Neural cell (in vitro differentiated cells): Measurements from ENCODE around the gene IGFBPL1. TPM values are rescaled to one million over a fixed set of nuclear protein-coding genes. Genes with fewer than 3 reads are reported as not detected.

Source experiments
- H2AFZ ChIP-seq: fragments of 200-600, 300-800 bp; sonication (generic), shearing (Covaris generic); 2 replicates; pipeline ENCODE4 v1.6.0; 2014; ENCODE audit warnings: low read depth, mild to moderate bottlenecking, antibody characterized with exemption, low read length, moderate library complexity
- H3F3A ChIP-seq: fragments of 200-600 bp; shearing (Covaris generic); 2 replicates; pipeline ENCODE4 v1.6.1; 2016; ENCODE audit warnings: mild to moderate bottlenecking, moderate library complexity, mixed read lengths, antibody characterized with exemption, low read length; ENCODE audit not compliant: insufficient read depth, poor library complexity, severe bottlenecking
- H3K27ac ChIP-seq: fragments of 200-600, 300-800 bp; sonication (generic), shearing (Covaris generic); 2 replicates; pipeline ENCODE4 v1.5.1; 2014; ENCODE audit warnings: mild to moderate bottlenecking, low read length, moderate library complexity
- H3K27me3 ChIP-seq: fragments of 300-800, 200-600 bp; sonication (generic), shearing (Covaris generic); 2 replicates; pipeline ENCODE4 v1.6.0; 2014; ENCODE audit warnings: mild to moderate bottlenecking, low read depth, low read length, moderate library complexity; ENCODE audit not compliant: insufficient read depth
- H3K36me3 ChIP-seq: fragments of 300-800, 200-600 bp; sonication (generic), shearing (Covaris generic); 2 replicates; pipeline ENCODE4 v1.5.1; 2014; ENCODE audit warnings: mild to moderate bottlenecking, antibody characterized with exemption, low read length, moderate library complexity; ENCODE audit not compliant: insufficient read depth
- H3K4me2 ChIP-seq: fragments of 300-800, 200-600 bp; sonication (generic), shearing (Covaris generic); 2 replicates; pipeline ENCODE4 v1.6.0; 2014; ENCODE audit warnings: mild to moderate bottlenecking, low read length
- H3K4me3 ChIP-seq: fragments of 300-800, 200-600 bp; sonication (generic), shearing (Covaris generic); 2 replicates; pipeline ENCODE4 v1.5.1; 2014; ENCODE audit warnings: mild to moderate bottlenecking, low read length, moderate library complexity
- H3K79me2 ChIP-seq: fragments of 200-600 bp; shearing (Covaris generic); replicated peaks from 2 replicates; pipeline ENCODE4 v1.6.0; 2014; ENCODE audit warnings: mild to moderate bottlenecking, low read length, moderate library complexity; ENCODE audit not compliant: insufficient read depth
- H3K9ac ChIP-seq: fragments of 300-800, 200-600 bp; sonication (generic), shearing (Covaris generic); 2 replicates; pipeline ENCODE4 v1.6.1; 2016; ENCODE audit warnings: mild to moderate bottlenecking, low read length, mixed read lengths
- H3K9me2 ChIP-seq: fragments of 200-600 bp; shearing (Covaris generic); 2 replicates; pipeline ENCODE4 v1.6.1; 2016; ENCODE audit warnings: mild to moderate bottlenecking, low read length, mixed read lengths; ENCODE audit not compliant: insufficient read depth
- H3K9me3 ChIP-seq: fragments of 200-600, 300-800 bp; sonication (generic), shearing (Covaris generic); 2 replicates; pipeline ENCODE4 v1.6.1; 2016; ENCODE audit warnings: mild to moderate bottlenecking, mixed run types, low read length, moderate library complexity, mixed read lengths
- H4K20me1 ChIP-seq: fragments of 200-600 bp; shearing (Covaris generic); 2 replicates; pipeline ENCODE4 v1.6.1; 2016; ENCODE audit warnings: mild to moderate bottlenecking, mixed run types; ENCODE audit not compliant: insufficient read depth
- CTCF ChIP-seq: fragments of 450-650 bp; IDR thresholded peaks from 2 replicates; pipeline ENCODE4 v1.5.1; 2014; ENCODE audit warnings: antibody characterized with exemption, mild to moderate bottlenecking, moderate library complexity; ENCODE audit not compliant: poor library complexity, severe bottlenecking
- EP300 ChIP-seq: fragments of 450-650 bp; conservative IDR thresholded peaks from 2 replicates; pipeline ENCODE4 v1.6.1; 2014; ENCODE audit warnings: antibody characterized with exemption, mild to moderate bottlenecking, moderate library complexity; ENCODE audit not compliant: poor library complexity, severe bottlenecking
- EZH2 ChIP-seq: fragments of 200-600, 300-800 bp; shearing (Covaris generic), sonication (generic); IDR thresholded peaks from 2 replicates; pipeline ENCODE4 v1.6.1; 2014; ENCODE audit warnings: antibody characterized with exemption, low read length, borderline replicate concordance, mild to moderate bottlenecking; ENCODE audit not compliant: insufficient read depth, poor library complexity, severe bottlenecking
- MXI1 ChIP-seq: fragments of 450-650 bp; conservative IDR thresholded peaks from 2 replicates; pipeline ENCODE4 v1.6.1; 2014; ENCODE audit warnings: antibody characterized with exemption, mild to moderate bottlenecking; ENCODE audit not compliant: poor library complexity, severe bottlenecking
- POLR2AphosphoS5 ChIP-seq: IDR thresholded peaks from 2 replicates; pipeline ENCODE4 v1.6.1; 2012
- RAD21 ChIP-seq: fragments of 450-650 bp; conservative IDR thresholded peaks from 2 replicates; pipeline ENCODE4 v1.6.1; 2014; ENCODE audit warnings: antibody characterized with exemption, mild to moderate bottlenecking, moderate library complexity
- SMC3 ChIP-seq: fragments of 450-650 bp; conservative IDR thresholded peaks from 2 replicates; pipeline ENCODE4 v1.6.1; 2014; ENCODE audit warnings: antibody characterized with exemption, mild to moderate bottlenecking, moderate library complexity; ENCODE audit not compliant: poor library complexity
- TAF1 ChIP-seq: IDR thresholded peaks from 2 replicates; pipeline ENCODE4 v1.6.1; 2012; ENCODE audit warnings: low read depth
- polyA plus RNA-seq: library from polyadenylated mRNA; depleted of rRNA; stranded (reverse); fragments of >200 nt; gene quantifications from 2 replicates; pipeline ENCODE4 v1.2.3, GENCODE V29; 2014
- TF ChIP-seq, protein P1 (sequence below): IDR thresholded peaks from 2 replicates; pipeline ENCODE4 v1.6.1; 2012; ENCODE audit warnings: borderline replicate concordance

Gene IGFBPL1
- polyA plus RNA-seq, 1 donor from 2014 or later = 372 TPM

GRCh38 chr9:38359689-38360385, 64.4 kb downstream of the IGFBPL1 start:
- peak overlapping the region; percentile 52 for H3K4me3 ChIP-seq
- H2AFZ ChIP-seq = no peak overlapping the region
- peaks cover 15% of the 10 kb centered on the region for H3F3A ChIP-seq
- H3K79me2 ChIP-seq = no peaks in the 10 kb centered on the region
- H3K9ac ChIP-seq = peak overlapping the region; percentile 38
- no peaks in the 10 kb centered on the region for H3K9me3 ChIP-seq
- no peaks in the 10 kb centered on the region for H3K9me2 ChIP-seq
- H3K27me3 ChIP-seq = no peaks in the 10 kb centered on the region
- TF ChIP-seq EZH2 (no peak), TAF1 (no peak), SMC3 (no peak)
- H4K20me1 ChIP-seq = no peaks in the 10 kb centered on the region
- no peak overlapping the region for H3K4me2 ChIP-seq
- no peaks in the 10 kb centered on the region for H3K36me3 ChIP-seq
- peak overlapping the region; percentile 92 for H3K27ac ChIP-seq

GRCh38 chr9:38359297-38359653, 65.0 kb downstream of the IGFBPL1 start:
- H3K4me2 ChIP-seq = no peak overlapping the region
- no peaks in the 10 kb centered on the region for H3K27me3 ChIP-seq
- no peak overlapping the region for H3K9ac ChIP-seq
- no peak overlapping the region for H3K4me3 ChIP-seq
- H3K27ac ChIP-seq = no peak overlapping the region
- TF ChIP-seq EZH2 (no peak), MXI1 (no peak), RAD21 (no peak), TAF1 (no peak), POLR2AphosphoS5 (no peak), EP300 (no peak), CTCF (no peak), SMC3 (no peak)
- TF ChIP-seq, protein P1, sequence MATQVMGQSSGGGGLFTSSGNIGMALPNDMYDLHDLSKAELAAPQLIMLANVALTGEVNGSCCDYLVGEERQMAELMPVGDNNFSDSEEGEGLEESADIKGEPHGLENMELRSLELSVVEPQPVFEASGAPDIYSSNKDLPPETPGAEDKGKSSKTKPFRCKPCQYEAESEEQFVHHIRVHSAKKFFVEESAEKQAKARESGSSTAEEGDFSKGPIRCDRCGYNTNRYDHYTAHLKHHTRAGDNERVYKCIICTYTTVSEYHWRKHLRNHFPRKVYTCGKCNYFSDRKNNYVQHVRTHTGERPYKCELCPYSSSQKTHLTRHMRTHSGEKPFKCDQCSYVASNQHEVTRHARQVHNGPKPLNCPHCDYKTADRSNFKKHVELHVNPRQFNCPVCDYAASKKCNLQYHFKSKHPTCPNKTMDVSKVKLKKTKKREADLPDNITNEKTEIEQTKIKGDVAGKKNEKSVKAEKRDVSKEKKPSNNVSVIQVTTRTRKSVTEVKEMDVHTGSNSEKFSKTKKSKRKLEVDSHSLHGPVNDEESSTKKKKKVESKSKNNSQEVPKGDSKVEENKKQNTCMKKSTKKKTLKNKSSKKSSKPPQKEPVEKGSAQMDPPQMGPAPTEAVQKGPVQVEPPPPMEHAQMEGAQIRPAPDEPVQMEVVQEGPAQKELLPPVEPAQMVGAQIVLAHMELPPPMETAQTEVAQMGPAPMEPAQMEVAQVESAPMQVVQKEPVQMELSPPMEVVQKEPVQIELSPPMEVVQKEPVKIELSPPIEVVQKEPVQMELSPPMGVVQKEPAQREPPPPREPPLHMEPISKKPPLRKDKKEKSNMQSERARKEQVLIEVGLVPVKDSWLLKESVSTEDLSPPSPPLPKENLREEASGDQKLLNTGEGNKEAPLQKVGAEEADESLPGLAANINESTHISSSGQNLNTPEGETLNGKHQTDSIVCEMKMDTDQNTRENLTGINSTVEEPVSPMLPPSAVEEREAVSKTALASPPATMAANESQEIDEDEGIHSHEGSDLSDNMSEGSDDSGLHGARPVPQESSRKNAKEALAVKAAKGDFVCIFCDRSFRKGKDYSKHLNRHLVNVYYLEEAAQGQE = no peak
- H4K20me1 ChIP-seq = no peaks in the 10 kb centered on the region
- no peaks in the 10 kb centered on the region for H3K79me2 ChIP-seq
- H3K36me3 ChIP-seq = no peaks in the 10 kb centered on the region
- H3K9me2 ChIP-seq = no peaks in the 10 kb centered on the region
- no peak overlapping the region for H2AFZ ChIP-seq
- peaks cover 15% of the 10 kb centered on the region for H3F3A ChIP-seq
- H3K9me3 ChIP-seq = no peaks in the 10 kb centered on the region
